Liver (tissue), 9 donors: Measurements from ENCODE around the gene CDCP1. TPM values are rescaled to one million over a fixed set of nuclear protein-coding genes. Genes with fewer than 3 reads are reported as not detected.

ENCODE experiments used
- DNase-seq: peaks from one replicate; pipeline ENCODE4 v3.0.0-alpha.2; 2017; ENCODE audit warnings: low spot score
- H3K27ac ChIP-seq, 2 donors: one replicate each; pipeline ENCODE4 v1.7.0; 2013; ENCODE audit warnings: inconsistent platforms in 2 of 2, low read length in 2 of 2, control low read depth in 1 of 2, low read depth in 1 of 2, mild to moderate bottlenecking in 1 of 2
- H3K27me3 ChIP-seq, 4 donors: one replicate each; pipeline versions ENCODE4 v1.6.1 to v1.7.0; 2013; ENCODE audit warnings: low read length in 3 of 4, inconsistent platforms in 1 of 4, mild to moderate bottlenecking in 1 of 4, moderate library complexity in 1 of 4; ENCODE audit not compliant: control insufficient read depth in 4 of 4, insufficient read depth in 4 of 4
- H3K36me3 ChIP-seq, 4 donors: one replicate each; pipeline versions ENCODE4 v1.6.1 to v1.7.0; 2013; ENCODE audit warnings: low read length in 3 of 4, mild to moderate bottlenecking in 3 of 4, low read depth in 1 of 4, moderate library complexity in 1 of 4; ENCODE audit not compliant: control insufficient read depth in 4 of 4, insufficient read depth in 3 of 4
- H3K4me1 ChIP-seq, 4 donors: one replicate each; pipeline versions ENCODE4 v1.6.1 to v1.7.0; 2013; ENCODE audit warnings: low read length in 3 of 4, mild to moderate bottlenecking in 3 of 4, moderate library complexity in 1 of 4; ENCODE audit not compliant: control insufficient read depth in 4 of 4, insufficient read depth in 4 of 4
- H3K4me3 ChIP-seq, 3 donors: one replicate each; pipeline versions ENCODE4 v1.6.1 to v1.7.0; 2013; ENCODE audit warnings: low read length in 3 of 3, control low read depth in 1 of 3, low read depth in 1 of 3, mild to moderate bottlenecking in 1 of 3
- H3K9ac ChIP-seq, 2 donors: one replicate each; pipeline ENCODE4 v1.7.0; 2013; ENCODE audit warnings: low read length in 2 of 2, mild to moderate bottlenecking in 2 of 2, moderate library complexity in 2 of 2, control low read depth in 1 of 2, low read depth in 1 of 2
- H3K9me3 ChIP-seq, 4 donors: one replicate each; pipeline versions ENCODE4 v1.6.1 to v1.7.0; 2013; ENCODE audit warnings: low read length in 3 of 4; ENCODE audit not compliant: control insufficient read depth in 4 of 4
- CTCF ChIP-seq: fragments of 150-350 bp; IDR thresholded peaks from 2 replicates; pipeline ENCODE4 v1.5.1; 2017; ENCODE audit warnings: improper control_type of control experiment, low read depth, low read length; ENCODE audit not compliant: missing input control
- EGR1 ChIP-seq, 2 donors: IDR thresholded peaks; 2 replicates each; pipeline ENCODE4 v1.6.1; 2016 to 2018; ENCODE audit warnings: antibody characterized with exemption in 2 of 2, low read depth in 2 of 2
- FOXA1 ChIP-seq: IDR thresholded peaks from 2 replicates; pipeline ENCODE4 v1.6.1; 2016; ENCODE audit warnings: antibody characterized with exemption
- GABPA ChIP-seq, 2 donors: IDR thresholded peaks in 1 of 2; conservative IDR thresholded peaks in 1 of 2; 2 replicates each; pipeline ENCODE4 v1.6.1; 2016; ENCODE audit warnings: antibody characterized with exemption in 2 of 2, mild to moderate bottlenecking in 1 of 2, moderate library complexity in 1 of 2
- HNF4A ChIP-seq, 2 donors: conservative IDR thresholded peaks; 2 replicates each; pipeline ENCODE4 v1.6.1; 2016; ENCODE audit warnings: antibody characterized with exemption in 2 of 2, mild to moderate bottlenecking in 2 of 2
- HNF4G ChIP-seq: IDR thresholded peaks from 2 replicates; pipeline ENCODE4 v1.6.1; 2016; ENCODE audit warnings: antibody characterized with exemption
- JUND ChIP-seq, 2 donors: IDR thresholded peaks; 2 replicates each; pipeline ENCODE4 v1.6.1; 2016; ENCODE audit warnings: antibody characterized with exemption in 2 of 2
- NR2F2 ChIP-seq: IDR thresholded peaks from 2 replicates; pipeline ENCODE4 v1.6.1; 2016; ENCODE audit warnings: antibody characterized with exemption
- RAD21 ChIP-seq, 2 donors: IDR thresholded peaks; 2 replicates each; pipeline ENCODE4 v1.6.1; 2016; ENCODE audit warnings: antibody characterized with exemption in 2 of 2, mild to moderate bottlenecking in 2 of 2
- RXRA ChIP-seq, 2 donors: IDR thresholded peaks; 2 replicates each; pipeline ENCODE4 v1.6.1; 2017 to 2018; ENCODE audit warnings: antibody characterized with exemption in 2 of 2, mild to moderate bottlenecking in 1 of 2
- TAF1 ChIP-seq: conservative IDR thresholded peaks from 2 replicates; pipeline ENCODE4 v1.6.1; 2016; ENCODE audit warnings: antibody characterized with exemption, mild to moderate bottlenecking
- YY1 ChIP-seq: IDR thresholded peaks from 2 replicates; pipeline ENCODE4 v1.6.1; 2016; ENCODE audit warnings: antibody characterized with exemption, mild to moderate bottlenecking
- WGBS: extraction: QIAGEN DNeasy Blood & Tissue Kit; methylation state at CpG from one replicate; pipeline ENCODE4 v1.1.7; 2013; 5-methylcytosine and 5-hydroxymethylcytosine counted together
- polyA plus RNA-seq, 2 donors: library from polyadenylated mRNA; stranded (reverse) in 1 of 2; unstranded in 1 of 2; fragments of 200-250 nt in 1 of 2; fragments of >200 nt in 1 of 2; fragmentation: Nextera tagmentation in 1 of 2; extraction: Ambion mirVana in 1 of 2; gene quantifications; one replicate each; pipeline versions ENCODE4 v1.2.1 to v1.2.3, GENCODE V29; 2013 to 2015
- total RNA-seq, 2 donors: library from RNA; depleted of rRNA; stranded (reverse); fragments of >200 nt; gene quantifications; one replicate each; pipeline ENCODE4 v1.2.3, GENCODE V29; 2014
- TF ChIP-seq, protein P1 (sequence below): IDR thresholded peaks from 2 replicates; pipeline ENCODE4 v1.6.1; 2016; ENCODE audit warnings: antibody characterized with exemption
- TF ChIP-seq, protein P2 (sequence below): IDR thresholded peaks from 2 replicates; pipeline ENCODE4 v1.6.1; 2016; ENCODE audit warnings: antibody characterized with exemption
- TF ChIP-seq, protein P3 (sequence below): IDR thresholded peaks from 2 replicates; pipeline ENCODE4 v1.6.1; 2016; ENCODE audit warnings: antibody characterized with exemption, mild to moderate bottlenecking
- donor health status: healthy.
- donor health status: healthy.
- donor health status: healthy.
- donor health status: healthy.
- donor health status: healthy.

Gene CDCP1
- total and polyA plus RNA-seq, 4 donors = 0.22 to 0.67 (median 0.45) TPM

GRCh38 chr3:45140141-45140769 lies 5.9 kb downstream of the CDCP1 start:
- Histone ChIP-seq H3K4me1 (peaks cover 0 to 2% (median 1%) of the 10 kb centered on the region in 4 donors), H3K4me3 (no peak overlapping the region), H3K27me3 (peaks cover 0 to 7% (median 2%) of the 10 kb centered on the region in 4 donors), H3K27ac (no peak overlapping the region), H3K36me3 (no peaks in the 10 kb centered on the region), H3K9ac (no peak overlapping the region), H3K9me3 (no peaks in the 10 kb centered on the region)
- 59% methylated on average over 8 of the region's 8 CpGs for WGBS
- no peak for DNase-seq
- no peak for TF ChIP-seq JUND (IDR thresholded peaks at IDR 0.05)
- no peak for TF ChIP-seq GABPA (IDR thresholded peaks at IDR 0.05 in 1 of 2, conservative IDR thresholded peaks at IDR 0.05 in 1 of 2)
- TF ChIP-seq, protein P1, sequence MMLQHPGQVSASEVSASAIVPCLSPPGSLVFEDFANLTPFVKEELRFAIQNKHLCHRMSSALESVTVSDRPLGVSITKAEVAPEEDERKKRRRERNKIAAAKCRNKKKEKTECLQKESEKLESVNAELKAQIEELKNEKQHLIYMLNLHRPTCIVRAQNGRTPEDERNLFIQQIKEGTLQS = no peak
- no peak for TF ChIP-seq CTCF
- TF ChIP-seq, protein P2, sequence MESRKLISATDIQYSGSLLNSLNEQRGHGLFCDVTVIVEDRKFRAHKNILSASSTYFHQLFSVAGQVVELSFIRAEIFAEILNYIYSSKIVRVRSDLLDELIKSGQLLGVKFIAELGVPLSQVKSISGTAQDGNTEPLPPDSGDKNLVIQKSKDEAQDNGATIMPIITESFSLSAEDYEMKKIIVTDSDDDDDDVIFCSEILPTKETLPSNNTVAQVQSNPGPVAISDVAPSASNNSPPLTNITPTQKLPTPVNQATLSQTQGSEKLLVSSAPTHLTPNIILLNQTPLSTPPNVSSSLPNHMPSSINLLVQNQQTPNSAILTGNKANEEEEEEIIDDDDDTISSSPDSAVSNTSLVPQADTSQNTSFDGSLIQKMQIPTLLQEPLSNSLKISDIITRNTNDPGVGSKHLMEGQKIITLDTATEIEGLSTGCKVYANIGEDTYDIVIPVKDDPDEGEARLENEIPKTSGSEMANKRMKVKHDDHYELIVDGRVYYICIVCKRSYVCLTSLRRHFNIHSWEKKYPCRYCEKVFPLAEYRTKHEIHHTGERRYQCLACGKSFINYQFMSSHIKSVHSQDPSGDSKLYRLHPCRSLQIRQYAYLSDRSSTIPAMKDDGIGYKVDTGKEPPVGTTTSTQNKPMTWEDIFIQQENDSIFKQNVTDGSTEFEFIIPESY = no peak
- no peak for TF ChIP-seq HNF4G
- no peak for TF ChIP-seq RXRA (IDR thresholded peaks at IDR 0.05)
- TF ChIP-seq NR2F2 = no peak
- TF ChIP-seq, protein P3, sequence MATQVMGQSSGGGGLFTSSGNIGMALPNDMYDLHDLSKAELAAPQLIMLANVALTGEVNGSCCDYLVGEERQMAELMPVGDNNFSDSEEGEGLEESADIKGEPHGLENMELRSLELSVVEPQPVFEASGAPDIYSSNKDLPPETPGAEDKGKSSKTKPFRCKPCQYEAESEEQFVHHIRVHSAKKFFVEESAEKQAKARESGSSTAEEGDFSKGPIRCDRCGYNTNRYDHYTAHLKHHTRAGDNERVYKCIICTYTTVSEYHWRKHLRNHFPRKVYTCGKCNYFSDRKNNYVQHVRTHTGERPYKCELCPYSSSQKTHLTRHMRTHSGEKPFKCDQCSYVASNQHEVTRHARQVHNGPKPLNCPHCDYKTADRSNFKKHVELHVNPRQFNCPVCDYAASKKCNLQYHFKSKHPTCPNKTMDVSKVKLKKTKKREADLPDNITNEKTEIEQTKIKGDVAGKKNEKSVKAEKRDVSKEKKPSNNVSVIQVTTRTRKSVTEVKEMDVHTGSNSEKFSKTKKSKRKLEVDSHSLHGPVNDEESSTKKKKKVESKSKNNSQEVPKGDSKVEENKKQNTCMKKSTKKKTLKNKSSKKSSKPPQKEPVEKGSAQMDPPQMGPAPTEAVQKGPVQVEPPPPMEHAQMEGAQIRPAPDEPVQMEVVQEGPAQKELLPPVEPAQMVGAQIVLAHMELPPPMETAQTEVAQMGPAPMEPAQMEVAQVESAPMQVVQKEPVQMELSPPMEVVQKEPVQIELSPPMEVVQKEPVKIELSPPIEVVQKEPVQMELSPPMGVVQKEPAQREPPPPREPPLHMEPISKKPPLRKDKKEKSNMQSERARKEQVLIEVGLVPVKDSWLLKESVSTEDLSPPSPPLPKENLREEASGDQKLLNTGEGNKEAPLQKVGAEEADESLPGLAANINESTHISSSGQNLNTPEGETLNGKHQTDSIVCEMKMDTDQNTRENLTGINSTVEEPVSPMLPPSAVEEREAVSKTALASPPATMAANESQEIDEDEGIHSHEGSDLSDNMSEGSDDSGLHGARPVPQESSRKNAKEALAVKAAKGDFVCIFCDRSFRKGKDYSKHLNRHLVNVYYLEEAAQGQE = no peak
- no peak for TF ChIP-seq FOXA1
- TF ChIP-seq HNF4A (conservative IDR thresholded peaks at IDR 0.05) = no peak

DNA sequence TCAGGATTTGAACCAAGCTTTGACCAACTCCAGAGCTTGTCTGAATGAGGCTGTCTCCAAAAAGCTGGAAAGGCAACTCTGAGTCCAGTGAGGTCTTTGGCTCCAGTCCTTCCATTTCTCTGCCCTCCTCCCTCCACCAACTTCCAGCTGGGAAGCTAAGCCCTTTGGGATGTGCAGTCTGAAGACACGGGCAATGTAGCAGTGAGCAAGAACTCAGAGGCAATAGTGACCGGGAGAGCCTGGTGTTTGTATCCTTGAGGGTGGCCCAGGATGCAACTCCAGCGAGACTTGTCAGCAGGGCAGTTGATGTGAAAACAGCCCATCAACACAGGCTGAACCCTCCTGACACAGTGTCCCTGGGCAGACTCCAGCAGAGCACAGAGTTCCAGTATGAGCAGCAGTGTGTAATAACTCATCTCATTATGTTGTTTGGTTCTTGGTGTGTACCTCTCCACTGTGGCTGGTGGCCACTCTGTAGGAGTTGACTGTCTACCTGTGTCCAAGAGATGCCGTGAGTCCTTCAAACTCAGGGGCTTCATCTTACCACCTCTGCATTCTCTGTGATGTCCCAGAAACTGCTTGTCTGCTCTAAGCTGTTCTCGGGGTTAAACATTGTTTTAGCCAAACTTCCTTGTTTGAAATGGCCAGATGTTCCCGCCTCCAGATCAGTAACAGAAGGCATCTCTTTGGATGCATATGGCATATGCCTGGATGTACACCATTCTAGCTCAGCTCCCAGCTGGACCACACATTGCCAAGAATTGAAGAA lies 6.6 kb downstream of the CDCP1 start:
- H3K9ac ChIP-seq = no peak overlapping the region
- no peaks in the 10 kb centered on the region for H3K36me3 ChIP-seq
- DNase-seq = no peak
- peaks cover 0 to 4% (median 0%) of the 10 kb centered on the region in 4 donors for H3K27me3 ChIP-seq
- no peak overlapping the region for H3K27ac ChIP-seq
- H3K9me3 ChIP-seq = no peaks in the 10 kb centered on the region
- H3K4me1 ChIP-seq = no peaks in the 10 kb centered on the region
- no peak overlapping the region for H3K4me3 ChIP-seq
- 70% methylated on average over 6 of the region's 6 CpGs for WGBS
- no peak for TF ChIP-seq RAD21 (IDR thresholded peaks at IDR 0.05)
- no peak for TF ChIP-seq RXRA (IDR thresholded peaks at IDR 0.05)
- TF ChIP-seq NR2F2 = no peak
- TF ChIP-seq CTCF = no peak
- TF ChIP-seq HNF4A (conservative IDR thresholded peaks at IDR 0.05) = no peak
- no peak for TF ChIP-seq TAF1
- TF ChIP-seq, protein P1 = no peak
- TF ChIP-seq, protein P3 = no peak
- no peak for TF ChIP-seq EGR1 (IDR thresholded peaks at IDR 0.05; ENCODE audit: low read depth in 2 of 2)
- no peak for TF ChIP-seq YY1
- TF ChIP-seq GABPA (IDR thresholded peaks at IDR 0.05 in 1 of 2, conservative IDR thresholded peaks at IDR 0.05 in 1 of 2) = no peak
